ENCODE measurements around the gene CCK.

CCK gene

DNA sequence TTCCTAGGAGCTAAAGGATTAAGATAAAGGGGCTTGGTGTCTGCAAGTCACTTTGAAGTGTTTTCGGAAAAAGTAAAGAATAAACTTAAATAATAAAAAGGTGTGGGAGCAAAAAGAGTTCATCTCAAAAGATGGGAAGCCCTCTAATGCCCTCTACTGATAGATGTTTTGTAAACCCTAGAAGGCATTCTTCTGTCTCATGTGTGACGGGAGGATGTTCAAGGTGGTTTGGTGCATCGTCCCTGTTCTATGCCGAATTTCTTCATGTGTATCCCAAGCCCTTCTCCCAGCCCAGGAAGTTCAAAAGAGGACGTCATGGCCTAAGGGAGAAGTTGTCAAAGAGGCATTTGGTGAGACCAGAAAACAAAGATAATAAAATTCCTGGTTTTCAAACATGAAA, 37.2 kb downstream of the CCK start:
- in situ Hi-C loops (cut with MboI; ENCODE audit: low sequenced_read_pairs), result no loop called here

DNA sequence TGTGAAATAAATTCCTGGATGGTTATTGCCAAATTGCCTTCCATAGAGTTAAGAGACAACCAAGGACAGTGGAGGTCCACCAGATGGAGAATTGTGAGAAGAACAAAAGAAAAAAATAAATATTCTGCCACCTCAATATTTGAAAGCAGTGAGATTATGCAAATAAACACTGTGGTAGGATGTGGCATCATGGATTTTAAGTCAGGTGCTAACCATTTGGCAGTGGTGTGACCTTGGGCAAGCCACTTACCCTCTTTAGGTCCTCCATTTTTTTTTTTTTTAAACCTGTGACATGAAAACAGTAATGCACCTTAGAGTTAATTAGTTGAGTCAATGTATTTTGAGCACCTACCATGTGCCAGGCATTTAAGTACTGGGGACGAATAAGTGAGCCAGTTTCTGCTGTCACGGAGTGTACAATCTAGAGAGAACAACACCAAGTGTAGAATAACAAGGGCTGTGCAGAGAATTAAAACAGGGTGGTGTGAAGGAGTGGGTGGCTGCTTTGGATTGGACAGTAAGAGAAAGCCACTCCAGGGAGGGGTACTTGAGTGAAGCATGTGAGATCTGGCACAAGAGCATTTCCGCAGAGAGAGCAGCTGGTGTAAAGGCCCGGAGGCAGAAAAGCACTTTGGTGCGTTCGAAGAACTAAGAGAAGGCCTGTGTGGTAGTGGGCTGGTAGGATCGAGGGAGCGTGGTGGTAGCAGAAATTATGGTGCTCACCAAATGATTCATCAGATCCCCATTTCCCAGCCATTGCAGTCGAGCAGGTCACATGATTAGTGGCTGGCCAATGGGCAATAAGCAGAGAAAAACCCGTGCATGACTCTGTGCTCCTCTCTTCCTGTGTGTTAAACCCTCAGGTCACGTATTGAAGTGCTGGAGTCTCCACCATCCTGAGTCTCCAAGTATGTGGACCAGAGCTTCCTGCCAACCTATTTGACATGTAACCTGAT, 39.2 kb downstream of the CCK start:
- in situ Hi-C loops (cut with MboI; ENCODE audit: low sequenced_read_pairs), result no loop called here

DNA sequence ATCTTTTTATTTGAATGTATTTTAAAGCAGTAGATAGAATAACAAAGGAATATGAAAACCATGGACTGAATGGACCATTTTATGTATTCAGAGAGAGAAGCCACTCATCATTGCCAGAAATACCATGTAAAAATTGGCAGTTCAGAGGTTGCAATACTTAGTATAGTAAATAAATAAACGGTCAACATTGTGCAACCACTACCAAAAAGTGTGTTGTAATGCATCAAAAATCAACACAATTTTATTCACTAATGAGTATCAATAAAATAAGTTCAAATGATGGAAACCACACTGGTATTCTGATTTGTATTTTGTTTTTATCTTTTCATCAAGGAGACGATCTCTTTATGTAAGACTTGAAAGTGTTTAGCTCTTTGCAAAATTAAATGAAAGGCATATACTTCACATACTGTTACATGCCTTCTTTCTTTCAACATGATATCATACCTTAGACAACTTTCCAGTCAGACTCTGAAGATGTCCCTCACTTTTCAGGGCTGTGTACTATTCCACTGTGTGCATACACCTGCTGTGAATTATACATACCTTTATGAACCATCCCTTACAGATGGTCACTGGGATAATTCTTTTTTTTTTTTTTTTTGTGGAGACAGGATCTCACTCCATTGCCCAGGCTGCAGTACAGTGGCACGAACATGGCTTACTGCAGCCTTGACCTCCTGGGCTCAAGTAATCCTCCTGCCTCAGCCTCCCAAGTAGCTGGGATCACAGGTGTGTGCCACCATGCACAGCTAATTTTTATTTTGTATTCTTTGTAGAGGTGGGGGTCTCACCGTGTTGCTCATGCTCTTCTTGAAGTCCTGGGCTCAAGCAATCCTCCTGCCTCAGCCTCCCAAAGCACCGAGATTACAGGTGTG, 40.3 kb downstream of the CCK start:
- in situ Hi-C loops (cut with MboI; ENCODE audit: low sequenced_read_pairs), result no loop called here

DNA sequence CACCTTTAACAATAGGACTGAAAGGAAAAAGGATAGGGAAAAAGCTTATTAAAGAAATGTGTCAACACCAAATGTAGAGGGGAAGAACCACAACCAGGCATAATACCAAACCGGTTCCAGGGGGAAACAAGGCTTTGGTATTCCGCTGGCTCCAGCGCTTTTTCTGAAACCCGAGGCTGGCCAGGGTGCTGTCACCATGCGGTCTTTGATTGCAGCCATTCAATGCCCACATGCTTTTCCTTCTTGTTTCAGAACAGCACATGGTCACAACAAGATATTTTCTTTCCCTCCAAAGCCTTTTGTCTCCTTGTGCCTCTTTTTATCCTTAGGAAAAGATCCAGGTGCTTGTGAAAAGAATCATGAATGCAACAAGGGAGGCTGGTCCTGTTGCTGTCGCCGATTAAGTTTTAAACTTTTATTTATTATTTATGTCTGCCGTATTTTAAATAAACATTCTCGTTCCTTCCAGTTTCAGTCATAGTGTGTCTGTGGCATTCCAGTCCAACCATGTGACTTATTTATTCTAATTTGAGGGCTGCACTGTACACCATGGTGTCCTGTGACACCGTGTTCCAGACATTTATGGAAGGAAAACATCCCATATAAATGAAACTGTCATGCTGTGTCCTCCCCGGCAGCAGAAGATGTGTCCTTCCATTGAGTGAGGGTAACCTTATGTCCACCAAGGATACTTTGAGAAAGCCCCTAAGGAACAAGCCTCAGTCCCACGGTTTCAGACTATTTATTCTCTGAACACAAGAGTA, 41.1 kb downstream of the CCK start:
- in situ Hi-C loops (cut with MboI; ENCODE audit: low sequenced_read_pairs), result no loop called here

DNA sequence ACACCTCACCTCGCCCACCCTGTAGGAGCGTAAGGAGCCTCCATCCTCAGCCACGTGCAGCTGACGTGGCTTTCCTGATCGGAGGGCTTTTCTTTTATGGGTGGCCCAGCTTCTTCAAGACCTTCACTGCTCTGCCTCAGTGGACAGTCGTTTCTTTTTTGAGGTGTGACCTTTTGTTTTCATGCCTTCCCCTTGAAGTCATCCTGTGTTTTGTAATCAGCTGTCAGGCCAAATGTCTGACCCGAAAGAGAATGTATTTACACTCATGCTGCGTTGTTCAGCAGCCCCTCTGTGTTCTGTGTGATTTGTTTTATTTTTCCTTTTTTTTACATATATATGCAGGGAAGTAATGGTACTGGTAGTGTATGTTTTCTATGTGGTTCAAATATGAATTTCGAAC, 41.8 kb downstream of the CCK start:
- in situ Hi-C loops (cut with MboI; ENCODE audit: low sequenced_read_pairs), result no loop called here

DNA sequence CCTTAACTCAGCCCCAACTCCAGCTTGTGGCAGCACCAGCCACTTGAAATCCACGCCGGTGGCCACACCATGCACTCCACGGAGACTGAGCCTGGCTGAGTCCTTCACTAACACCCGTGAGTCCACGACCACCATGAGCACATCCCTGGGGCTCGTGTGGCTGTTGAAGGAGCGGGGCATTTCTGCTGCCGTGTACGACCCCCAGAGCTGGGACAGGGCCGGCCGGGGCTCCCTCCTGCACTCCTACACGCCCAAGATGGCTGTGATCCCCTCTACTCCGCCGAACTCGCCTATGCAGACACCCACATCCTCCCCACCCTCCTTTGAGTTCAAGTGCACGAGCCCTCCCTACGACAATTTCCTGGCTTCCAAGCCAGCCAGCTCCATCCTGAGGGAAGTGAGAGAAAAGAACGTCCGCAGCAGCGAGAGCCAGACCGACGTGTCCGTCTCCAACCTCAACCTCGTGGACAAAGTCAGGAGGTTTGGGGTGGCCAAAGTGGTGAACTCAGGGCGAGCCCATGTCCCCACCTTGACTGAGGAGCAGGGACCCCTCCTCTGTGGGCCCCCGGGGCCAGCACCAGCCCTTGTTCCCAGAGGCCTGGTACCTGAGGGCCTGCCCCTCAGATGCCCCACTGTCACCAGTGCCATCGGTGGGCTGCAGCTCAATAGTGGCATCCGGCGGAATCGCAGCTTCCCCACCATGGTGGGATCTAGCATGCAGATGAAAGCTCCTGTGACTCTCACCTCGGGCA, 42.9 kb downstream of the CCK start:
- in situ Hi-C loops (cut with MboI; ENCODE audit: low sequenced_read_pairs), result no loop called here

DNA sequence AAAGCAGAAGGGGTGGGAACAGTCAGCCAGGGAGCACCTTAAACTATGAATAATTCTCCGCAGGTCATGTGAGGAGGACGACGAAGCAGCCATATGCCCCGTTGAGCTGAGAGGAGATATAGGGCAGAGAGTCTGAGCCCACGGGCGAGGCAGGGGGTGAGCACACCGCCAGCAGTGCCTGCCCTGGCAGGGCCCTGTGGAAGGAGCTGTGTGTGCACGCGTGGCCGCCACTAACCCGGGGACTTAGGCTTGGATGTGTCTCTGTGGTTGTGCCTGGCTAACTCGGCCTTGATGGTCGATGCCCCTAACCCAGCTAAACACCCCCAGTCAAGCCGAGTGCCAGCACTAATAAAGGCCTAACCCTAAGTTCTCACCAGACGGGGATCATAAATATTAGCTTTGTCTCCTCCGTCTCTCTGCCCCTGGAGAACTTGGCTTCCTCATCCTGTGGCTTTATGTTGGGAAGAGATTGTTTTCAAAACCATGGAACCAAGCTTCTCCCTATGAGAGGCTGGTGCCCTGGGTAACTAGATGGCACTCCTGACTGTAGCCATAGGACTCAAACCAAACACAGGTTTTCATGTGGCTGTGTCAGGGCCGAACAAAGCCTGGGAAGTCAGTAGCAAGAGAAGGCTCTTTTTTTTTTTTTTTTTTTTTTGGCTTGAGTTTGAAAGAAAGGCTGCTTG, 45.4 kb downstream of the CCK start:
- in situ Hi-C loops (cut with MboI; ENCODE audit: low sequenced_read_pairs), result no loop called here

DNA sequence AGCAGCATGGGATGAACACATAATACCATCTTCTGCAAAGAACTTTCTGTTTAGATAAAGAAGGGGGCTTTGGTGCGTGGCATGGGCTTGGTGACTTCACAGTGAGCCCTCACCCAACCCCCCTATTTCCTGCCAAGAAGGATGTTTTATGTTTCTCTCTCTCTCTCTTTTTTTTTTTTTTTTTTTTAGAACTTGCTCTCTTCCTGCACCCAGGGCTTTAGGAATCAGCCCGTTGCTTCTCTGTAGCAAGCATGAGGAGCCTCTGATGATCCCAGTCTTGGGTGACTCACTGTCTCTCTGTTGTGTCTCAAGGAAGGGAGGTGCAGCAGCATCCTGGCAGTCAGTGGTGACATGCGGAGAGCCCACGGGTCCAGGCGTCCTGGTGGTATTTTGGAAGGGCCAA, 49.1 kb downstream of the CCK start:
- in situ Hi-C loops (cut with MboI; ENCODE audit: low sequenced_read_pairs), result no loop called here

DNA sequence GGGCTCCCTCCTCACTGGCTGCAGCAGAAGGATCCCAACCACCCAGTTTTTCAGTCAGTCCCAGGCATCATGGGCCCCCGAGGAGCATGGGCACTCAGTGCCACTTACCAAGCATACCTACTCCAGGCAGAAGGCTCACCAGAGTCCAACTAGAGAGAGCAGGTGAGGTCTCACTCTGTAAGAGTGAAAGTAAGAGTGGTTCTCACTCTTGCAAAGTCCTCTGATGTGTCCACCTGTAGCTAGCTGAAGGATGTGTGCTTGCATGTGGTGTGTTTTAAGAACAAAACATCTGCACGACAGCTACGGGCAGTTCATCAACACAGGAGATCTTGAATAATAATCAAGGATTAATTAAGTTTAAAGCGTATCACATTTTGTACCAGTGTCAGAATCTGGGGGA, 49.7 kb downstream of the CCK start:
- in situ Hi-C loops (cut with MboI; ENCODE audit: low sequenced_read_pairs), result no loop called here

DNA sequence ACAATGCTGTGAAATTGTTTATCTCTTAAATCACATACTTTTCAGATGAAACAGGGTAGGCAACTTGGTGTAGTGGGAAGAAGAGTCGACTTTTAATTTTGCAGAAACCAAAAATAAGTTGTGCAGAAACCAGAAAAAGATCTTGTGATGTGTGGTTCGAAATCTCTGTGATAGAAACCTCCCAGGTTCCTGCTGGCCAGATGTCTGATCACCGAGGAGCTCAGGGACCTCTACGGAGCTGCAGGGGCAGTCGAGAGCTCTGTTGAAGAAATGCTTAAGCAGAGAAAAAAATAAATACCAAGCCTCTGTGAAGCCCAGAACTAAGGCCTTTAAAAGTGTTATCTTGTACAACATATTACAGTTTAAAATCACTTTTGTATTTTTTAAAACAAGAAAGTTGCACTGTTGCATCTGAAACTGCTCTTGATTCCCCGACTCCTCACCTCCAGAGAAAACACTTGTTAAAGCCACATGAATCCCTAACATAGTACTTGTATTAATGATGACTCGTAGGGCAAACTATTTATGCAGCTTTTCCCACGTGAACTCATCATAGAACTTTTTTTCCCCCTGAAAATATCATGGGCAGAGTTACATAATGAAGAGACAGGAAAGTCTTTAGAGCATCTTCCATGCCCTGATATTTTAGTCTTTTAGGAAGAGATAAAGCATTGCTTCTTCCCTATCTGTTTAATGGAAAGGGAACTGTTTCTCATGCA, 51.3 kb downstream of the CCK start:
- in situ Hi-C loops (cut with MboI; ENCODE audit: low sequenced_read_pairs), result no loop called here

DNA sequence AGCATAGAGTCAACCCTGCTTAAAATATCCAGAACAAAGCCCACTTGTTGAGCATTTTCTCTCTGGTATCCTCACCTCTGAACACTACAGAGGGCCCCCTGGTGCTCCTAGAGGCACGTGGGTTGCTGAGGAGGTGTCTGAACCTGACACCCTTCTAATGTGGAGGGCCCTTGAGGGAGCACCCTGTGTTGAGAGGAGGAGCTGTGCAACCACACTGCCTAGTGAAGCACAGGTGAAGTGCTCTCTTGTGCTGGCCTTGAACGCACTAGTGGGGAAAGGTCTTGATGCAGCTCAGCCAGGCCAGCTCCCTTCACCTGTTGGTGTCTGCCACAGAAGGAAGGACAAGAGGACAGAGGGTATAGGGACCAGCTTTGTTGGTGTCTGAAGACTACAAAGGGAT, 51.9 kb downstream of the CCK start:
- in situ Hi-C loops (cut with MboI; ENCODE audit: low sequenced_read_pairs), result no loop called here

DNA sequence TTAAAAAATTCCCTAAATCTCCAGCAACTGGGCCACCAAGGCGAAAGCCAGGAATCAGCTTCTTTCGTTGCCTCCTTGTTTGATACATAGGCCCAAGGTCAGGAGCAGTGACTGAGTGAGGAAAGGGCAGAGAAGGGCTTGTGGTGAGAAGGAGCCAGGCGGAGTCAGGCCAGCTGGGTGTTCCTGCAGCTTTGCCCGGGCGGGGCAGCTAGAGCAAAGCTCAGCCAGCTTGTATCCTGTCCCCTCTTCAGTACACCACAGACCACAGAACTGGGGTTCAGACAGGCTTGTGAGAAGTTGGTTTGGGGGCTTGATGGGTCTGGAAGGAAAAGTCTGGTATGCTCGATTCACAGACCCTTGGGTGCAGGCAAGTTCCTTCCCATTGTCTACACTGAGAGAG, 52.6 kb downstream of the CCK start:
- in situ Hi-C loops (cut with MboI; ENCODE audit: low sequenced_read_pairs), result no loop called here

DNA sequence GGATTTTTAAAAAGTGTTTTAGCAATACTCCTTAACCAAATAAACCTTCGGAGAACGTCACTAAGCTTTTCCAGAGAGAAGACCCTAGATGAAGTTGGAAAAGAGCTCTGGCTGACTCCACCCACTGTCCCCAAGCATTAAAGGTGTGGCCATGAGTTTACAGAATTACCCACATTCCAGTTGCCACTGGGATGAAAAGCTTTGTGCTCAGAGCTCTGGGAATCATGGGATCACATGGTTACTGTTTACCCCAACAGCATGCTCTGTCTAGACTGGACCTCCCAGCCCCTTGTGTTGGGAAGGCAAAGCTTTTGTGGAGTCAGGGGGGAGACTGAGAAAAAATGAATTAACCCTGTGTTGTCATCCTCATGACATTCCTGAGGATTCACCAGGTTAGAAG, 55.3 kb downstream of the CCK start:
- in situ Hi-C loops (cut with MboI; ENCODE audit: low sequenced_read_pairs), result no loop called here

DNA sequence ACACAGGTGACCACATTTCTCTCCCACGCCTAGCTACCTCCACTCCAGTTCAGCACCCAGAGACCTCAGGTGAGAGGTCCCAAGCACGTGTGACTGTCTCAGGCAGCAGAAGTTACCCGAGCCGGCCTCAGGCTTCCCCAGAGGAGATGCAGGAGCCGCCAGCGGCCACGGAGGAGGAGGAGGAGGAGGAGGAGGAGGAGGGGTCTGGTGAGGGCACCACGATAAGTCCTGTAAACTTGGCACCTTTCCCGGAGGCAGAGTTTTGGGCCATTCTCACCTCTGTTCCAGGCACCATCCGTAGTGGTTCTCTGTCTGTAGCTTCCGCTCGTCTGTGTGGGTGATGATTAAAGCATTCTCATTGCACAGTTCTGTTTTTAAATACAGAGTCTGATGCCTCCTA, 56.1 kb downstream of the CCK start:
- in situ Hi-C loops (cut with MboI; ENCODE audit: low sequenced_read_pairs), result no loop called here
